Endothelial cell (in vitro differentiated cells): Measurements from ENCODE around the gene HTT. TPM values are rescaled to one million over a fixed set of nuclear protein-coding genes. Genes with fewer than 3 reads are reported as not detected.

ENCODE experiments used
- DNase-seq: peaks from one replicate; pipeline ENCODE4 v3.0.0; 2021; ENCODE audit warnings: low spot score
- H3K27ac Mint-ChIP-seq: one replicate; pipeline ENCODE4 v1.8.0; 2021; ENCODE audit warnings: mixed read lengths, inconsistent platforms; ENCODE audit not compliant: unreplicated experiment
- H3K27me3 Mint-ChIP-seq: one replicate; pipeline ENCODE4 v1.8.0; 2021; ENCODE audit warnings: mild to moderate bottlenecking, moderate library complexity, mixed read lengths, inconsistent platforms; ENCODE audit not compliant: unreplicated experiment
- H3K36me3 Mint-ChIP-seq: one replicate; pipeline ENCODE4 v1.8.0; 2021; ENCODE audit warnings: mild to moderate bottlenecking, low read depth, mixed read lengths, inconsistent platforms; ENCODE audit not compliant: unreplicated experiment
- H3K4me1 Mint-ChIP-seq: one replicate; pipeline ENCODE4 v1.8.0; 2021; ENCODE audit warnings: mild to moderate bottlenecking, mixed read lengths, inconsistent platforms; ENCODE audit not compliant: unreplicated experiment
- H3K4me3 Mint-ChIP-seq: one replicate; pipeline ENCODE4 v1.8.0; 2021; ENCODE audit warnings: mild to moderate bottlenecking, mixed read lengths, inconsistent platforms; ENCODE audit not compliant: unreplicated experiment
- H3K9me3 Mint-ChIP-seq: one replicate; pipeline ENCODE4 v1.8.0; 2021; ENCODE audit warnings: mixed read lengths, inconsistent platforms; ENCODE audit not compliant: unreplicated experiment
- CTCF ChIP-seq: fragments of 200-600 bp; sonication (generic); IDR thresholded peaks from one replicate; pipeline ENCODE4 v1.5.0; 2021; ENCODE audit warnings: antibody characterized with exemption; ENCODE audit not compliant: unreplicated experiment
- total RNA-seq: library from RNA; stranded (reverse); fragmentation: NEBNext Ultra II Directional; extraction: Animal tissue kit (Norgen Biotek cat#: 25700); gene quantifications from one replicate; pipeline ENCODE4 v1.2.1, GENCODE V29; 2021; ENCODE audit not compliant: unreplicated experiment

HTT gene
- total RNA-seq, 1 donor from 2014 or later: 62.4 TPM

DNA sequence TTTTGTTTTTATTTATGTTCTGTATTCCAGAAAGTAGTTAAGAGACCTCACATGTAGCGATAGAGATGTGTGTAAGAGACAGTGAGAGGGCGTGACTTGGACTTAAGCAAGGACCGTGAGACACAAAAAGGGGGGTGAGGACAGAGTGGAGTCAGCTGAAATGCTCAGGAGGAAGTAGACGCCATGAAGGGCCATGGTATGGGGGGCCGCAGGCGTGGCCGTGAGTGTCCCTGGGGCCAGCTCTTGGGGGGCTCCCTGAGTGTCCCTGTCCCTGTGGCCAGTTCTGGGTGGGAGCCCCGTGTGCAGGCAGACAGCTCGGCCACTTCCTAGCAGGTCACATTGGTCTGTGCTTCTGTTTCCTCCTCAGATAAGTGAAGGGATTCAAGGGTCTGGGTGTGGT lies 151.5 kb downstream of the HTT start:
- no peaks in the 10 kb centered on the region for H3K9me3 Mint-ChIP-seq
- no peak for TF ChIP-seq CTCF
- DNase-seq: no peak
- H3K27ac Mint-ChIP-seq: peak overlapping the region; percentile 28
- H3K36me3 Mint-ChIP-seq: peaks cover 56% of the 10 kb centered on the region
- H3K4me1 Mint-ChIP-seq: no peaks in the 10 kb centered on the region
- no peak overlapping the region for H3K4me3 Mint-ChIP-seq
- H3K27me3 Mint-ChIP-seq: peaks cover 13% of the 10 kb centered on the region

- peaks cover 54% of the 10 kb centered on the region for H3K36me3 Mint-ChIP-seq
- no peaks in the 10 kb centered on the region for H3K4me1 Mint-ChIP-seq
- H3K27ac Mint-ChIP-seq: no peak overlapping the region
- no peaks in the 10 kb centered on the region for H3K9me3 Mint-ChIP-seq
- TF ChIP-seq CTCF: no peak
- DNase-seq: no peak
- H3K27me3 Mint-ChIP-seq: peaks cover 10% of the 10 kb centered on the region
- H3K4me3 Mint-ChIP-seq: no peak overlapping the region
Observed at GRCh38 chr4:3226467-3226866, 152.0 kb downstream of the HTT start.

DNA sequence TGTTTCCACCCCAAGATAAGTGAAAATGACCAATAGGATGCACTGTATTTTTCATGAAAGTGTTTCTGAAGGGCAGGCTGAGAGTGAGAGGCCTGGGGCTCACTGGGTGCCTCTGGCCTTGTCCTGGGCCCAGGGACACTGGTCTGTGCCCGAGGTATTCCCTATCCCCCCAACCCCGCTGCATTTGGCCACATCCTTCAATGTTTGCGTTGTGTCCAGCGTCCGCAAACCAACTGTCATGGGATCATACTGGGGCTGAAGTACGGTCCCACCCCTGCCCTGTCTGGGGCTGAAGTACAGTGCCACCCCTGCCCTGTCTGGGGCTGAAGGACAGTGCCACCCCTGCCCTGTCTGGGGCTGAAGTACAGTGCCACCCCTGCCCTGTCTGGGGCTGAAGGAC lies 152.5 kb downstream of the HTT start:
- no peak overlapping the region for H3K27ac Mint-ChIP-seq
- H3K36me3 Mint-ChIP-seq: peaks cover 57% of the 10 kb centered on the region
- H3K4me1 Mint-ChIP-seq: no peaks in the 10 kb centered on the region
- H3K9me3 Mint-ChIP-seq: no peaks in the 10 kb centered on the region
- no peak overlapping the region for H3K4me3 Mint-ChIP-seq
- no peak for TF ChIP-seq CTCF
- peaks cover 10% of the 10 kb centered on the region for H3K27me3 Mint-ChIP-seq
- no peak for DNase-seq

DNA sequence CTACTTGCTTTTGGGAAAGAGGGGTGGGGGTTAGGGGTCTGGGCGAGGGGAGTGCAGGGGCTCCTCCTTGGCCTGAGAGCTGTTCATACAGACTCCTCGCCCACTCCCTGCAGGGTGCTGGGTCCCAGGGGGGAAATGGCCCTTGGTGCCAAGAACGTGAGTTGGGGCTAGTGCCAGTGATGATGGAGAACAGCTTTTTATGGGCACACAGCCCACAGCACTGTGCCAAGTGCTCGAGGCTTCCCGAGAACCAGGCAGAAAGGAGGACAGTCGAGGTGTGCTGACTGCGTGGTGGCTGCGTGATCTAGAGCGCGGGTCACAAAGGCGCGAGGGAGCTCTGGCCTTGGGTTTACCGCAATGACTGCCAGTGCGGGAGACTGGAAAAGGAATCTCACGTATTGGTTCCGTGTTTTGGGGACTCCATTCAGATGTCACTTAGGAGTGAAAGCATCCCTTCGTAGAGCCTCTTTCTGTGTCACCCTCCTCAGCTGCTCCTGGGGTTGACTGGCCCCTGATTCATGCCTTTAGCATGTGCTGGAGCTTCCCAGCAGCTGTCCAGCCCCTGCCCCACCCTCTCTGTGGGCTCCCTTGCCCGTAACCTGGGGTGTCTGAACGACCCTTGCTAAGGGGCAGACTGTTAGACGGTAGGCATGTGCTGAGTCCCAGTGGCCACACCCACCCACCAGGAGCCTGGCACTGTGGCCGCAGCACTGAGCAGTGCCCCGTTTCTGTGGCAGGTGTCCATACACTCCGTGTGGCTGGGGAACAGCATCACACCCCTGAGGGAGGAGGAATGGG lies 153.6 kb downstream of the HTT start:
- Mint-ChIP-seq H3K27me3 (peaks cover 10% of the 10 kb centered on the region), H3K4me3 (no peak overlapping the region), H3K36me3 (peaks cover 53% of the 10 kb centered on the region), H3K27ac (no peak overlapping the region), H3K4me1 (no peaks in the 10 kb centered on the region), H3K9me3 (no peaks in the 10 kb centered on the region)
- no peak for DNase-seq
- TF ChIP-seq CTCF: no peak

- no peak overlapping the region for H3K27ac Mint-ChIP-seq
- H3K9me3 Mint-ChIP-seq: no peaks in the 10 kb centered on the region
- no peak for TF ChIP-seq CTCF
- no peak for DNase-seq
- peak overlapping the region; percentile 77 for H3K4me3 Mint-ChIP-seq
- H3K27me3 Mint-ChIP-seq: peaks cover 8% of the 10 kb centered on the region
- no peaks in the 10 kb centered on the region for H3K4me1 Mint-ChIP-seq
- peaks cover 53% of the 10 kb centered on the region for H3K36me3 Mint-ChIP-seq
Observed at GRCh38 chr4:3228881-3229280, 154.4 kb downstream of the HTT start.
